Measurements from ENCODE around the gene IRF2BPL.

DNA sequence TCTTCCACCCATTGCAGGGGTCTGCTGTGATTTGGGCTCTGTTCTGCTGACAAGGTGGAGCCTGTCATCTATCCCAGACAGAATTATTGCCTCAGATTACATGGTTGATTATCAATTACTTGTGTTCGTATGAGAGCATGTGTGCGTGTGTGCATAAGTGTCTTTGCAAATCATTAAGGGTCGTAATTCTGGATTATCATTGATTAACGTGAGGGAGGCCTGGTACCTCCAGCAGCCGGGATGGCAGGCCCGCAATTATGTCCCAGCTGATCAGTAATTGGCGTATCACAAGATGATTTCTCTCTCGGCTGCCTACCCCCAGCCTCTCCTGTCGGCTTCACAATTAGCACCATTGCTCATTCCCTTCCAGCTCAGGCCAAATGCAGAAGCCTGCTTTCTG is 29.6 kb upstream of the IRF2BPL start:
- TF ChIP-seq EZH2 (IDR thresholded peaks at IDR 0.05; ENCODE audit: low read length, unreplicated experiment) = no peak
- TF ChIP-seq, protein P1, sequence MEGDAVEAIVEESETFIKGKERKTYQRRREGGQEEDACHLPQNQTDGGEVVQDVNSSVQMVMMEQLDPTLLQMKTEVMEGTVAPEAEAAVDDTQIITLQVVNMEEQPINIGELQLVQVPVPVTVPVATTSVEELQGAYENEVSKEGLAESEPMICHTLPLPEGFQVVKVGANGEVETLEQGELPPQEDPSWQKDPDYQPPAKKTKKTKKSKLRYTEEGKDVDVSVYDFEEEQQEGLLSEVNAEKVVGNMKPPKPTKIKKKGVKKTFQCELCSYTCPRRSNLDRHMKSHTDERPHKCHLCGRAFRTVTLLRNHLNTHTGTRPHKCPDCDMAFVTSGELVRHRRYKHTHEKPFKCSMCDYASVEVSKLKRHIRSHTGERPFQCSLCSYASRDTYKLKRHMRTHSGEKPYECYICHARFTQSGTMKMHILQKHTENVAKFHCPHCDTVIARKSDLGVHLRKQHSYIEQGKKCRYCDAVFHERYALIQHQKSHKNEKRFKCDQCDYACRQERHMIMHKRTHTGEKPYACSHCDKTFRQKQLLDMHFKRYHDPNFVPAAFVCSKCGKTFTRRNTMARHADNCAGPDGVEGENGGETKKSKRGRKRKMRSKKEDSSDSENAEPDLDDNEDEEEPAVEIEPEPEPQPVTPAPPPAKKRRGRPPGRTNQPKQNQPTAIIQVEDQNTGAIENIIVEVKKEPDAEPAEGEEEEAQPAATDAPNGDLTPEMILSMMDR (conservative IDR thresholded peaks at IDR 0.05; ENCODE audit: low read depth, low read length) = no peak
- TF ChIP-seq EZH2phosphoT487 (IDR thresholded peaks at IDR 0.05; ENCODE audit: borderline replicate concordance, low read length) = no peak

Data from PC-3 (cell line).